Measurements from ENCODE around the gene RPL37. TPM values are rescaled to one million over a fixed set of nuclear protein-coding genes. Genes with fewer than 3 reads are reported as not detected.

The RPL37 gene
- total RNA-seq, 1 donor from 2014 or later: 219 TPM

- no peaks in the 10 kb centered on the region for H3K36me3 ChIP-seq (ENCODE audit: control insufficient read depth, insufficient read depth, low read length)
- no peak for DNase-seq (ENCODE audit: low read depth)
- no peak overlapping the region for H3K4me3 ChIP-seq (ENCODE audit: low read depth, low read length)
- TF ChIP-seq CTCF (IDR thresholded peaks at IDR 0.05; ENCODE audit: insufficient read depth, low read length, poor library complexity, severe bottlenecking): no peak
- no peaks in the 10 kb centered on the region for H3K27me3 ChIP-seq (ENCODE audit: control insufficient read depth, insufficient read depth, low read length)
Observed at GRCh38 chr5:40778133-40778532, 56.9 kb downstream of the RPL37 start.

GRCh38 chr5:40776658-40776977 lies 58.4 kb downstream of the RPL37 start:
- no peaks in the 10 kb centered on the region for H3K27me3 ChIP-seq (ENCODE audit: control insufficient read depth, insufficient read depth, low read length)
- DNase-seq (ENCODE audit: low read depth): no peak
- no peak overlapping the region for H3K4me3 ChIP-seq (ENCODE audit: low read depth, low read length)
- no peak for TF ChIP-seq CTCF (IDR thresholded peaks at IDR 0.05; ENCODE audit: insufficient read depth, low read length, poor library complexity, severe bottlenecking)
- no peaks in the 10 kb centered on the region for H3K36me3 ChIP-seq (ENCODE audit: control insufficient read depth, insufficient read depth, low read length)

GRCh38 chr5:40775846-40776657 lies 59.0 kb downstream of the RPL37 start:
- Histone ChIP-seq H3K27me3 (ENCODE audit: control insufficient read depth, insufficient read depth, low read length) (no peaks in the 10 kb centered on the region), H3K36me3 (ENCODE audit: control insufficient read depth, insufficient read depth, low read length) (no peaks in the 10 kb centered on the region), H3K4me3 (ENCODE audit: low read depth, low read length) (no peak overlapping the region)
- DNase-seq (ENCODE audit: low read depth): no peak
- TF ChIP-seq CTCF (IDR thresholded peaks at IDR 0.05; ENCODE audit: insufficient read depth, low read length, poor library complexity, severe bottlenecking): no peak

Other genes starting within 250 kb of the RPL37 start
- 13.5 and 13.8 TPM in 2 replicates for gene PTGER4, start 155.3 kb downstream of the RPL37 start, total RNA-seq
- gene TTC33, start 79.3 kb downstream of the RPL37 start, total RNA-seq: 10.7 and 13.8 TPM in 2 replicates
- 46.6 and 55.2 TPM in 2 replicates for gene PRKAA1, start 36.8 kb downstream of the RPL37 start, total RNA-seq
- gene CARD6, start 6.1 kb upstream of the RPL37 start, total RNA-seq: 1.9 and 3.3 TPM in 2 replicates
- 0.13 and 0.34 TPM in 2 replicates for gene C7, start 74.3 kb upstream of the RPL37 start, total RNA-seq
- gene MROH2B, start 236.1 kb upstream of the RPL37 start, total RNA-seq: not detected in 2 replicates

All from kidney epithelial cell (primary cell).